GM12891 (cell line): ENCODE measurements around the gene OR9A2.

ENCODE experiments used
- POLR2A ChIP-seq: IDR thresholded peaks from 2 replicates; pipeline ENCODE4 v1.6.1; 2011; ENCODE audit warnings: low read depth, low read length, control low read depth
- POLR2AphosphoS5 ChIP-seq: IDR thresholded peaks from 2 replicates; pipeline ENCODE4 v1.6.1; 2011; ENCODE audit warnings: low read depth, low read length, control low read depth
- TAF1 ChIP-seq: IDR thresholded peaks from 2 replicates; pipeline ENCODE4 v1.6.1; 2011; ENCODE audit warnings: low read depth, low read length, control low read depth

- TF ChIP-seq POLR2A (no peak), POLR2AphosphoS5 (no peak), TAF1 (no peak)
Observed at GRCh38 chr7:143049362-143049761, 22.4 kb upstream of the OR9A2 start.
